ENCODE measurements around the gene NDUFS6.
"Not testable (repeated sequence)": the region's sequence is repeated elsewhere in the genome, so short reads cannot be mapped to it uniquely, and the experiment has no call there.

Gene NDUFS6

DNA sequence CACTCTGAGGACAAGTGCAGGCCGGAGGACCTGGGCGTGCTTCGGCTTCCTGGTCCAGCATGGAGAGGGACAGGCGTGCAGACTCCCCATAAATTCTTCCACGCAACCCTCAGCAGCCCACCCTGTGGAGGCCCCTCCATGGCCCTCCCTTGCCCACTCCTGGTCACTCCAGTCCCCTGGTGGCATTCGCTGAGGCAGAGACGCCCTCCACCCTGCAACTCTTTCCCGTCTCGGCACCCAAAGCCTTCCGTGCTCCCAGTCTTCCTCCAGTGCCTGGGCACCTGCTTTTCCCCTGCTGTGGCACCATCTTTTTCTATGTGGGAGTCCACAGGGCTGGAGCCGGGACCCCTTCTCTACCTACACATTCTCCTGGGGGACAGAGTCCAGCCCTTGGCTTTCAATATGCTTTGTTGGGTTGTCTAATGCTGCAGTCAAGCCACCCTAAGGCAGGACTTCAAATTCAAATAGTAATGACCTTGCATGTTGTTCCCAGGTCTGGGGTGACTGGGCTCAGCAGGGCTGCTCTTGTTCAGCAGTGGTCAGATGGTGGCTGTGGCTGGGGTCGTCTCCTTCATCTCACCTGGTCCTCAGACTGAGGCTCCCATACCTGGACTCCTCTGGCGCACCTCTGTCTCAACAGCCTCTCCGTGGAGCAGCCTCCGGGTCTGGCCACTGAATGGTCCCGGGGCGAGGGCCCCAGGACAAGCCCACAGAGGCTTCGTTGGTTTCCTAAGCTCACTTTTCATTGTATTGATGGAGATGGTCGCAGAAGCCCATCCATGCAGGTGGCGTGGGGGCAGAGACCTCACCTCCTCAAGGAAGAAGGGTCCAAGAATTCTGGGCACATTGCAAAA, 16.8 kb upstream of the NDUFS6 start:
- DNase-seq, result no peak

DNA sequence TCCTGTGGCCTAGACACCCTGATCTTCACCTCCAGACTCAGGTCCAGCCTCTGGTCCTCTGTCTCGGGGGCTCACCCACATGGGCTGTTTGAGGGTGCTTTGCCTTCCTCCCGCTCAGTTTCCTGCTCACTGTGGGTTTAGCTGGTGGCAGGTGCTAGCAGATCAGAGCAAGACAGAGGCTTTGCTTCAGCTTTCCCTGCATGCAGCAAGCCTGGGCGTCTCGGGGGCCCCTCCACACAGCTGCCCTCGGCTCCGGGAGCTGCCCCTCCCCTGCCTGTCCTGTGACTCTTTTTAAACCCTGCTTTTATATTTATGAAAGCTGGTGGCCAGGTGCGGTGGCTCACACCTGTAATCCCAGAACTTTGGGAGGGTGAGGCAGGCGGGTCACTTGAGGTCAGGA, 16.1 kb upstream of the NDUFS6 start:
- no peak for DNase-seq

DNA sequence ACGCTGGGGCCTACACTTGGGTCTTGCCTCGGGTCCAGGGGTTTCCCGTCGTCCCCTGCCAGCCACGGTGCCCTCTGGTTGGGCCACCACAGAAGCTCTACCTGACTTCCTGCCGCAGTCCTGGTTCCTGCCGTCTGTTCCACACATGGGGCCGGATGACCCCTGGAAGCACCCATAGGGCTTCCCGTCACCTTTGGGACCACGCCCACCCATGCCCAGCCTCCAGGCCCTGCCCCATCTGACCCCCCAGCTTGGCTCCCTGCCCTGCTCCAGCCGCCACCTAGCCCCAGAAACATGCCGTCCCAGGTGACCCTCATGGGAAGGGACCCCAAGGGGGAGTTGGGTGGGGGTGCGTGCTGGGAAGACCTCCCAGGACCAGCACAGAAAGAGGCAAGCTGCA, 15.2 kb upstream of the NDUFS6 start:
- DNase-seq, result no peak

DNA sequence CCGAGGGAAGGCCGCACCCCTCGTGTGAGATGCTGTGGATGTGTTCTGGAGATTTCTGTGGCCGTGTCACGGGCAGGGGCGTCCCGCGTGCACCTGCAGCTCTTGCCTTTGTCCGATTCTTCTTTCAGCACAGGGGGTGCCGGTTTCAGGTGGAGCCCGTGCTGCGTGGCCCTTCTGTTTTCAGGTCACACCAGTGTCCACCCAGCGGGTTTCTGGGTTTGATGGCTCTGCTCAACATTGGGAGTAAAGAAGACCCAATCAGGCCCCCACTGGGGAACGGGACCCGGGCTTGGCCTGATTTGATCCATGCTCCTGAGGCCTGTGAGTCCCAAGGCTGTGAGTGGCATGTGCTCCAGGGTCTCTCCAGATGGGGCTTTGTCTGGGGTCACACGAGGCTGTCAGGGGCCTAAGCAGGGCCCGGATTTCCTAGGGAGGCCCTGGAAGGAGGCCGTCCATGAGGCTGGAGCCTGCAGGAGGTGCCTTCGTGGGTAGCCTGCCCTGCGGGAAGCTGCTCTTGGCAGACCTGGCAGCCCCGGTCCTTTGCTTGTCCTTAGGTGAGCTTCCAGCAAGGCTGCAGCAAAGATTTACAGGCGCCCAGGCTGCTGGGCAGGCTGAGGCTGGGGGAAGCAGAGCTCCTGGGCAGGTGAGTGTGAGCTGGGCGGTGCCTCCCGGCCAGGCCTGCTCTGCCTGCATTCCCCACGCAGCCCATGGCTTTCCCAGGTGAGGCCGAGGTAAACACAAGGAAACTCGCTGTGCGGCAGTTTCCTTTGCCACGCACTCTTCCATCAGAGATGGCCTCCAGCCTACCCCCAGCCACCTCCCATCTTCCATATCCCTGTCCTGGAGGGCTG, 14.4 kb upstream of the NDUFS6 start:
- DNase-seq, result no peak

DNA sequence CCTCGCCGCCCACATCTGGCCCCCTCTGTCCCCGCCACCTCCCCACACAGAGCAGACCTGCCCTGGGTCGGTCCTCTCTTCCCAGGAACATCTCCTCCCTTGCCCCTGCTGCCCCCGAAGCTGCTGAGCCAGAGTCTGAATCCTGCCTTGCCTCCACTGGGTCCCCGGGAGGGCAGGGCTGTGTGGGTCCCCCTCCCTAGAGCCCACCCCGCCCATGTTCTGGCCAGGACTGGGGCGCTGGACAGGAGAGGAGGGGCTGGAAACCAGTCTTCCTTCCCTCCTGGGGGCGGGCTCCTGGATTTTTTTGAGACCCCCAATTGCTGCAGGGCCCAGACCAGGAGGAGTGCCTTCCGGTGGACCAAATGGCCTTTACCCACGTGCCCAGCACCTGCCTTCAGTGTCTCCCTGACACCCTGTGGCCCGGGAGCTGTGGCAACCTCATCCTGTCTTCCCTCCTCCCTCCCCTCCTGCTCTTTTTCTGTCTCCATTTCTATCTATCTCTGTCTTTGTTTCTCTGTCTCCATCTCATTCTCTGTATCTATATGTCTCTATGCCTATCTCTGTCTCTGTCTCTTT, 13.6 kb upstream of the NDUFS6 start:
- no peak for DNase-seq

DNA sequence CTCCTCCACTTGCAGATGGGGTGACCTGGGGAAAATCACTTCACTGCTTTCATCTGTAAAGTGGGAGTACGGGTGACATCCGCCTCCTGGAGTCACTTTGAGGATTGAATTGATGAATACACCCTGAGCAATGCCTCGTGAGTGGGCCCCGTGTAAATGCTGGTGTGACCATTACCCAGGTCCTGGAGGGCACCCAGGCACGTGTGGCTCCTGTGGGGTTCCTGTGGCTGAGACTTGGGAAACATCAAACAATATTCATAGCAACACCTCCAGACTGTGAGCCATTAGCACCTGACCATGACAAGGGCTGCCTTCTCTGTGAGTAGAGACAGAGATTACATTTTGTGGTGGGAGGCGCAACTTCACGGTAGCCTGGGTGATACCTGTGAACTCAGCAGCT, 13.0 kb upstream of the NDUFS6 start:
- DNase-seq, result no peak

DNA sequence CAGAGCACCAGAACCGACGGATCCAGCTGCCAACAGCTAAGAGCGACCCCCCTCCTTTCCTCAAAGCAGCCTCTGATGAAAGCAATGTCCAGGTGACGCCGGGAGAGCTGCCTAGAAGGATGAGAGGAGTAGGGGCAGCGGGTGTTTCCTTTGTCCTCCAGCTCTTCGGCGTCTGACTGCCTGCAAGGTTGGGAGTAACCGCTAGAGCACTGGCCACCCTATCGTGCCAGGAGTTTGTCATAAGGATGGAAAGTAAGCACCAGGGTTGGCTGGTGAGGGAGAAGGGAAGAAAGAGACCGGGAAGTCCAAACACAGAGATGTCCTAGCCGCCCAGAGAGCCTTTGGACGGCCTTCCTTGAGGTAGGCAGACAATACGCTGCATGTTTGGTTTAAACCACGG, 12.4 kb upstream of the NDUFS6 start:
- DNase-seq, result no peak

DNA sequence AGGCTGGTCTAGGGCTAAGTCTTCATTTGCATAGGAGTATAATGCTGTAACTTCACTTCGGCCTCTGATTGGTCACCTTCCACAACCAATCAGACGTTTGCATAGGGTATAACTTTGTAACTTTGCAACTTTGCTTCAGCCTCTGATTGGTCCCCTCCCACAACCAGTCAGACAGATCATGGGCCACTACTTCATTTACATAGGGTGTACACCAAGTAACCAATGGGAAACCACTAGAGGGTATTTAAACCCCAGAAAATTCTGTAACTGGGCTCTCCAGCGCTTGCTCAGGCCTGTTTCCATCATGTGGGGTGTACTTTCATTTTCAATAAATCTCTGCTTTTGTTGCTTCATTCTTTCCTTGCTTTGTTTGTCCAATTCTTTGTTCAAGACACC, 11.8 kb upstream of the NDUFS6 start:
- DNase-seq, result not testable (repeated sequence)

DNA sequence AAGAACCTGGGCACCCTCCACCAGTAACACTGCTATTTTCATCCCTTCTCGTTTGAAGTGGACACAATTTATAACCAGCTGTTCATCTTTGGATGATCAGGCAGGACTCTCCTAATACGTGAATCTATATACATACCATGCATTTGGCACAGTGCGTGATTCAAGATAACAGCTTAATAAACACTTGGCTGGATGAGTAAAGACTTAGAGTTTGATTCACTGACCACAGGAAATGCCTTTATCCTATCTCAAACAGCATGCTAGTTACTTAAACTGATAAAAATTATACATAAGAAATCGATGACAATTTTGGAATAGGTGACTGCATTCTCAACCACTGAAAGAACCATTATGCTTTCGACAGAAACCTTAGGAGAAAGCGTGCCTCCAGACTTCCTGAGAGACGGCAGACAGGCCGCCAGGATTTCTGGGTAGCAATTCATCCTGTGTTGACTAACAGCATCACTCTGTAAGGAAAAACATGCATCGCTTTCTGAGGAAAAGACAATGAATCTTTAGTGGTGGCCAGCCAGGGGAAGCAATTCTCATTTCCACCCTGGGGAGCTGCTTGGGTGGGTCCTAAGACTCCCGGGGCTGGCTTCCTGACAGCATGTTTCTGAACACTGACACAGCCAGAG, 11.3 kb upstream of the NDUFS6 start:
- DNase-seq, result no peak

DNA sequence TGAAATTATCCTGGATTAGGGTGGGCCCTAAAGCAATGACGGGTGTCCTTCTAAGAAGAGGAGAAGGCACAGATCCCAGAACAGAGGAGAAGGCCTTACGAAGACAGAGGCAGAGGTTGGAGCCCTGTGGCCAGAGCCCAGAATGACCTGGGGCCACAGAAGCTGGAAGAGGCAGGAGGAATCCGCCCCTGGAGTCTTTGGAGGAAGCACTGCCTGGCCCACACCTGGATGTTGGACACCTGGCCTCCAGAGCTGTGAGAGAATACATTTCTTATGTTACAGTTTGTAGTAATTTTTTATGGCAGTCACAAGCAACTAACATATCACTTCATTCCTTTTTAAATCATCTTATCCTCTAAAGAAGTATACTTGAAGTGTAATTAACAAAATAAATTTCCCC, 10.0 kb upstream of the NDUFS6 start:
- no peak for DNase-seq

DNA sequence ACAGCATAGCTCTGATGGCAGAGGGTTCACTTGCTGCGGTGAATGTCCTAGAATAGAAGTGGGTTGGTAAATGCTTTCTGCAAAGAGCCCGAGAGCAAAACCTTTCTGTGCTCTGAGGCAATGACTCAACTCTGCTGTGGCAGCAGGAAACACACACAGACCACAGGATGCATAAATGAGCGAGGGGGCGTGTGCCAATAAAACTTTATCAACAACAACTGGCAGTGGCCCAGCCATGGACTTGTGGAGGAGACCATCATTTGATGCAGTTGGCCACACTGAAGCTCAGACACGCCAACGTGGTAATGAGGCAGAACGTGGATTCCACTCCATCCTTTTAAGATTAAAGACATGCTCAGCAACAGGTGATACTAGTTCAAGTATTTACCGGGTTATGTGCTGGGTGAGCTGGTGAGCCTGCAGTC, 8.4 kb upstream of the NDUFS6 start:
- no peak for DNase-seq

DNA sequence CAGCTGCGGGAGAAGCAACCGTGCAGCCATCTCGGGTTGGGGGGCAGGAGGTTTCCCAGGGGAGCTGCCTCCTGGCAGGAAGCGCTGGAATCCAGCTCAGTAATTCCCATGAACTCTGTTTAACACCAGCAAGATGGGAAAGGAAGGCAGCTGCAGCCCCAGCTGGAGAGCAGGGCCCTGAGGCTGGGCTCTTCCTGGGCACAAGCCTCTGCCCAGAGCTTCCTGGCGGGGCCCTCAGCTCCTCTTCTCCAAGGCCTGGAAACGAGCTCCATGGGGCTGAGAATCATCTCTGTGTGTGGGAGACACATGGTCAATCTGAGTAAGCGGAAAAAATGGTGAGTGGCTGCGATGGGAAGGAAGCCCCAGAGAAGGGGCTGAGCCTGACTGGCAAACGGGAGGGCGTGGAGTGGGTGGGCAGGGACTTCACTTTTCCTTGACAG, 7.9 kb upstream of the NDUFS6 start:
- no peak for DNase-seq

DNA sequence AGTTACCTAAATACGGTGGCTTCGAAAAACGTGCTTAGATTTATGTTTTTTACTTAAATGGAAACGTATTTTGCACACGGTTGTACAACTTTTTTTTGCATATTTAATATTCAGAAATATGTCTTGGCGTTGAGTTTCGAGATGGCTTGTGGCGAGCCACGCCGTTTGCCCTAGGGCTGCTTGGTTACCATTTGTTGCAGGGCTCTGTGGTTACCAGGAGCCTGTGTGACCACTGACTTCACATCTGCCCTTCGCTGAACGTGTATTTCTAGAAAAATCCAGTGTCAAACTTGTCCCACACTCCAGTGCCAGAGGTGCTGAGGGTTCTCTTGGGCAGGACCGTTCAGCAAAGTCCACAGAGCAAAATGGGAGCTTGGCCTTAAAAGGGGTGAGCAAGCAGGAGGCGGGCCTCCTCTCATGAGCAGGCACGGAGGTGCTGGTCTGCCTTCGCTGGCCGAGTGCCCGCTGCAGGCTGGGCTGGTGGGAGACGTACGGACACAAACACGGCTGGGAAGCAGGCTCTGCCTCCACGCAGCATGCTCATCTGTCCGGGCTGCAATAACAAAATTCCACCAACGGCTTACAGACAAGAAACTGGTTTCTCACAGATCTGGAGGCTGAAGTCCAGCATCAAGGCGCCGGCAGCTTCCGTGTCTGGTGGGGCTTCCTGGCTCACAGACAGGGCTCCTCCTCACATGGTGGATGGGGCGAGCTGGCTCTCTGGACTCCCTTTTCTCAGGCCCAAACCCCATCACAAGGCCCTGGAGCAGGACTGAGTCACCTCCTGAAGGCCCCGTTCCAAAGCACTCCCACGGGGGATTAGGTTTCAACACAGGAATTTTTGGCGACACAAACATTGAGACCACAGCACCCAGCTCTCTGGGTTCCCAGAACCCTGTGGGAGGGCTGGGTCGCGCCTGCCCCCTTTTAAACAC, 7.0 kb upstream of the NDUFS6 start:
- DNase-seq, result no peak

DNA sequence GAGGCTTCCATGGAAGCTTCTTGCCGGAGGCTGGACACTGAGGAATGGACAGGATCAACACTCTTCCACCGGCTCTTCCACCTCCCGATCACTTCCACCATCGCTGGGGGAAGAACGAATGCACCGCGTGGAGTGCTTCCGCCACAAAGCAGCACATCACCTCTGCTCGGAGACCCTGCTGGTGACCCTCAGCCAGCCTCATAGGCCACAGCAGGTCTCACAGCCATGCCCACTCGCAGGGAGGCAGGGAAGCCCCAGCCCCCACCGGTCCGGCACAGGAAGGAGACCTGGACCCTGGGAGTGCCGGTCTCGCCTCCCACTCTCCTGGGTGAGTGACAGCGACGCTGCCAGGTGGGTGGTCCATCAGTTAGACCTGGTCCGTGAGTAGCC, 6.3 kb upstream of the NDUFS6 start:
- DNase-seq, result no peak

DNA sequence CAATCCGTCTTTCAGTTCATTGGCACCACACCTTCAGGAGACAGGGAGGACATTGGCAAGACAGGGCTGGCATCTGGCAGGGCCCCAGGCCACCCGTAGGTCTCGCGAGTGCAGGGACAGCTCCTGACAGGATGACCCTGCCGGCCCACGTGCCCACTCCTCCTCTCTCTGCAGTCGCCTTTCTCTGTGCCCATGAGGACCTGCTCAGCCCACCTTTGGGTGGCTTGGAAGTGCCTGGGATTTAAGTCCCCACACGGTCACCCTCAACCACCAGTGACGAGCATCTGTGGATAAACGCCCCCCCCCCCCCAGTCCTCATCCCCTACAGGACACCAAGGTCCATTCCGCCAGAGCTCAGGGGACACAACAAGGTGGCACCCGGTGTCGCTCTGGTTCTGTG, 5.7 kb upstream of the NDUFS6 start:
- no peak for DNase-seq

DNA sequence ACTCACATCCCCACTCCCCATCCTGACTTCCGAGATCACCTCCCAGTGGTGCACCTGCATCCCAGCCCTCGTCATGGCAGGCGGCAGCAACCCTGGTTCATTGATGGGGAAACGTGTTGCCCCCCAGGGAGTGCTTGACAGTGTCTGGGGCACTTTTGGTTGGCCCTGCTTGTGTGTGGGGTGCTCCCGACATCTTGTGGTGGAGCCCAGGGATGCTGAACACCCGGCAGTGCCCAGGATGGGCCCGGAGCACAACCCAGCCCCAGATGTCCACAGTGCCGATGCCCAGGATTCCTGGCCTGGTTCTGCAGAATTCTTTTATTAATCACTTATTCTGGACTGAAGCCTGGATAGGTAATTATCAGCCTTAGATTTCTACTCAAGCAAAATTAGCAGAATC, 5.3 kb upstream of the NDUFS6 start:
- DNase-seq, result no peak

DNA sequence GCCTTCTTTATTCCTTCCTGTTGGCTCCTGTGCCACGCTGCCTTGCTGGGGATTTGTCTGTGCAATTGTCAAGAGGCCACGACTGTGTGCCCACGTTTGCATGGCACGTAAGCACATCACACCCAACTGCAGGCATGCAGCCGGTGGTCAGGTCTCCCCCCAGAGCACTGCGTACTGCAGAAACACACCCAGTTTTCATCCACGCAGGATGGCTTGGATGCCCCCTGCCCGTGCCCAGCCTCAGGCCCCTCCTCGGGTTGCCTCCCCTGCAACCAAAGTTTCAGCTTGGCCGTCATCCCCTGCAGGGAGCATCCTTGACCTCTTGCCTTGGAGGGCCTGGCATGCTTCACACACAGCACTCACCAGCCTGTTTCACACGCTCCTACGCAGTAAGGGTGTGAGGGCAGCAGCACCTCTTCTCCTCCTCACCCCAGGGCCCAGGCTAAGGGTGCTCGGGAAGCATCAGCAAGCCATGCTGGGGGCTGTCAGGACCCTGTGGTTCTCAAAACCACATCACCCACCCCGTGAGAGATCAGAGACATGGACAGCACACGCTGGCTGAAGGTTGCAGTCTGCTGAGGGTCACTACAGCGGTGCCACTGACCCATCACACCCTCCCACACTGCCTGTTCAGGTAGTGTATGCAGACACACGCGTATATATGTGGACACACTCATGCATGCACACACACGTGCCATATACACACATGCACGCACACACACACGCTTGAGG, 4.7 kb upstream of the NDUFS6 start:
- DNase-seq, result no peak

DNA sequence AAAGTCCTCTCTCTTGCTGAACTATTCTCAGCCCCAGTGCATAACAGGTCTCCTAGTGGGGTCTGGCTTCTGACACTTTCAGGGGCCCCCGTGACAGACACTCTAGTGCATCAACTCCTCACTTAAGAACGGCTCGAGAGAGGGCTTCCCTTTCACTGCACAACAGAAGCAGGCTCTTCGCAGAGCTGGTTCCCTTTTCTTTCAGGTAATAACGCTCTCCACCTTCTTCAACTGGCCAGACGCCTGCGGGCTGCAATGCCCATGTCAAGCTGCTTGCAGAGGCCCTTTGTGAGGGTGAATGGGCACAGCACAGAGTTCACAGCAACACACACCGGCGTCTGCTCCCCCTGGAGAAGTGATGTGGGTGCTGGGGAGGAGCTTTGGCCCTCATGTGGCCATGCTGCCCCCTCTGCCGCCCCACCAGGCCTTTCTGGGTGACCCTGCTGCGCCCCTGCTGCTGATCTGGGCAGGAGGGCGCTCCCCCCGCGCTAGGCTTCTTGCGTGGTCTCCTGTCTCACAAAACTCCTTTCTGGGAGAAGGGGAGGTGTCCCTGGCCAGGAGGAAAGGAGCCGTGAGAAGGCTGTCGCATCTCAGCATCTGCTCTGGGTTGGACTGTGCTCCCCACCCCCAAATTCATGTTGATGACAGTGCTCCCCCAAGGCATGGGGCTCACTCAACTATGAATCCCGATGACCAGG, 4.0 kb upstream of the NDUFS6 start:
- no peak for DNase-seq

DNA sequence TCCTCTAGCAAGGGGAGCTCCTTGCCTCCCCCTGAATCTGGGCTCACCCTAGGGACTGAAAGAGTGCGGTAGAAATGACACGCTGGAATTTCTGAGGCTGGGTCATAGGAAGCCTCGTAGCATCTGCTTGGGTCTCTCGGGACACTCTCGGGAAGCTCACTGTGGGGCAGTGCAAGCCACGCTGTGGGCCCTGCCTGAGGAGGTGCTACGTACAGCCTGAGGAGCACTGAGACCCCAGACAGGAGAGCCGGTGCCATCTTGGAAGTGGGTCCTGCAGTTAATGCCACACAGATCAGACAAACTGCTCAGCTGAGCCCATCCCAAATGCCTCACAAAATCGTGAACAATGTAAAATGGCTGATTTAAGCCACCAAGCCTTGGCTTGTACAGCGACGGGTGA, 3.4 kb upstream of the NDUFS6 start:
- no peak for DNase-seq

DNA sequence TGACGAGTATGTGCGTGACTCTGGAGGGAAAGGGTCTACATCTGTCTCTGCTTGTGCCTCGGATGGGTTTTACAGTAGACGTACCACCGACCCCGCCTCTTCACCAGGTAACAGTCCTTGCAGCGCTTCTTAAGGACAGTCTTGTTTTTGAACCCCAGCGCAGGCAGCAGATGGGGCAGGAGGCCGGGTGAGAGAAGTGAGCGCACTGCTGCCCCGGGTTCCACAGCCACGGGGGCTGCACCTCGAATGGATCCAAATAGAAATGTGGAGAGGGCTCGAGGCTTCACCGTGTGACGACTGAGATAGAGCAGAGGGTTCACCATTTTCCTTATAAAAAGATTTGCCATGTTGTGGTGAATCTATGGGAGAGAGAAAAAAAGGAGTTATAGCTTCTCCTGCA, 2.6 kb upstream of the NDUFS6 start:
- DNase-seq, result not testable (repeated sequence)

DNA sequence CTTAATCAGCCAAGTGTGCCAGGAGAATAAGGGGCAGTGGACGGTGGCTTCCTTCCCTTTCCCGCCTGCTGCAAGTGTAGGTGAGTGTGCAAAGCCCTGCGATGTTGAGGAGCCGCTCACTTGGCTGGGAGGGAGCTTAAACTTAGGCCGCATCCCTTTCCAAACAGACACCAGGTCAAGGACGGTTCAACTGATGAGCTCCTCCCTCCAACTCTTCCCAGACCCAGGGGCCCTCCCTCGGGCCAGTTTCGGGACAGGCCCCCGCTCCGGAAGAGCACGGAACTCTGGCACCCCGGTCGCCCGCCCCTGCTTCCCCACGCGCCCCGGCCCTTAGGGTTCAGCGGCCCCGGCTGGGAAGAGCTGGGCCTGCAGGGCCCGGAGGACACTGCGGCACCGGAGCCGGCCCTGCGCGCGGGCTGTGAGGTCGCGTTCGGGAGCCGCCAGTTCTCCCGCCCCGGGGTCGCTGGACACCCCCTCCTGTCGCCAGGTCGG, 2.1 kb upstream of the NDUFS6 start:
- no peak for DNase-seq
